GM19395 (cell line): Measurements from ENCODE around the gene METRNL.
"Not testable (repeated sequence)": the region's sequence is repeated elsewhere in the genome, so short reads cannot be mapped to it uniquely, and the experiment has no call there.

ENCODE experiments used
- ATAC-seq: cut with Tn5 transposase; IDR thresholded peaks from one replicate; pipeline ENCODE4 v1.9.1; 2021; ENCODE audit warnings: mild to moderate bottlenecking, moderate library complexity; ENCODE audit not compliant: unreplicated experiment

Gene METRNL

DNA sequence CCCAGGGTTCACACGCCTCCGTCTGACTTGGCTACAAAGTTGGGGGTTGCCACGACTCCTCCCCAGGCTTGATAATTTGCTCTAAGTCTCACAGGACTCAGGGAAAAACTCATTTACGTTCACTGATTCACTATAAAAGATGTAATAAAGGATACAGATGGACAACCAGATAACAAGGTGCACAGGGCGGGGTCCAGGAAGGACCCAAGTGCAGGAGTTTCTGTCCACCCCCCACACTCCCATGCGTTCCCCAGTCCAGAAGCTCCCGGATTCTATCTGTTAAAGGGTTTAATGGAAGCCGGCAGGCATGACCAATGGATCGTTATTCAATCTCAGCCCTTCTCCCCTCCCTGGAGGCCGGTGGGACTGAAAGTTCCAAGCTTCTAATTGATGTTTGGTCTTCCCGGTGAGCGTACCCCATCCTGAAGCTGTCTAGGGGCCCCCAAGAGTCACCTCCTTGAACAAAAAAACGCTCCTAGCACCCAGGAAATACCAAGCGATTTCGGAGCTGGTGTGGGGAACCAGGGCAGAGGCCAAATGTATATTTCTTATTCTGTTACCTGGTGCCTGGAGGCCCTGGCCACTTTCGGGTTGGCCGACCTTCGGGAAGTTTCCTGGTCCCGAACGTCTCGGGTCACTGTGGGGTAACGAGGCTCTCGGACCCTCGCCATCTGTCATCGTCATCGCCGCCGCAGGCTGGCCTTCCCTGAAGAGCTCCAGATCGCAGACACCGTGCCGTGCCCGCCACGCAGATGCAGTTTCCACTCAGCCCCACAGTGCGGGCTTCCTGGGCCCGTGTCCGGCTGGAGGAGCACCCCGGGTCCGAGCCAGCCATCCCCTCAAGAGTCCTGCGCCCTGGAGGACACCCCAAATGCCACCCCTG lies 13.5 kb upstream of the METRNL start:
- ATAC-seq, result no peak

DNA sequence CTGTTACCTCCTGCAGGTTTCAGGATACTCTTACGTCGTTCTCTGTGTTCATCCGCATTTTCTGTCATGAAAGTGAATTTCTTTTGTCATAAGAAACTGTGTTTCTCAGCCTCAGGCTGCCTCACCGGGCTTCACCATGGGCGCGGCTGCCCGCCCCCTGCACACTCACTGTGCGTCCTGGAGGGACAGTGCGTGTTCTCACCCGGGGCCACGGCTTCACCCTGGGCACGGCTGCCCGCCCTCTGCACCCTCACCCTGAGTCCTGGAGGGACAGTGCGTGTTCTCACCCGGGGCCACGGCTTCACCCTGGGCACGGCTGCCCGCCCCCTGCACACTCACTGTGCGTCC lies 12.9 kb upstream of the METRNL start:
- ATAC-seq, result not testable (repeated sequence)

DNA sequence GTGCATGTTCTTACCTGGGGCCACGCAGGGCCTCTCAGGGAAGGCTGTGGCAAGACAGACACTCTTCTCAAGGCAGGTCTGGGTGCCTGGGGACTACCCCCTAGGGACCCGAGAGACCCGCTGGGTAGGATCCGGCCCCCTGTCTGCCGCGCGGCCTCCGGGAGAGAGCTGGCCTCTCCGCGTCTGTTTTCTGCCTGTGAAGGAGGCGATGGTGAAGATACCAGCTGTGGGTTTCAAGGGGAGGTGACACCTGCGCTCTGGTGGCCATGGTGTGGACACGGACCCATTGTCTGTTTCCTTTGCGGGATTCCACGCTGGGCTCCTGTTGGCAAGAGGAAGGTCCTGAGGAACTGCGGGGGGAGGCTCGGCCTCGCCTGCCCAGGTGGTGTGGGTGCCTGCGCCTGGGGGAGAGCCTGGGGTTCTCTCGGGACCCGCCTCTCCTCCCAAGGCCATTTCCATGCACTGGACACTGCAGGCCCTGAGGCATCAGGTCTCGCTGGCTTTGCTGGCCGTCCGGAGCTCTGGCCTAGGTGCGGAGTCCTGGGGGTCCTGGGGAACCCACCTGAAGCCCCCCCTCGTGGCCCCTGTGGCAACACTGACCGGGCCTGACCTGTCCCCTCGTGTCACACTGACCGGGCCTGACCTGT lies 12.2 kb upstream of the METRNL start:
- no peak for ATAC-seq

DNA sequence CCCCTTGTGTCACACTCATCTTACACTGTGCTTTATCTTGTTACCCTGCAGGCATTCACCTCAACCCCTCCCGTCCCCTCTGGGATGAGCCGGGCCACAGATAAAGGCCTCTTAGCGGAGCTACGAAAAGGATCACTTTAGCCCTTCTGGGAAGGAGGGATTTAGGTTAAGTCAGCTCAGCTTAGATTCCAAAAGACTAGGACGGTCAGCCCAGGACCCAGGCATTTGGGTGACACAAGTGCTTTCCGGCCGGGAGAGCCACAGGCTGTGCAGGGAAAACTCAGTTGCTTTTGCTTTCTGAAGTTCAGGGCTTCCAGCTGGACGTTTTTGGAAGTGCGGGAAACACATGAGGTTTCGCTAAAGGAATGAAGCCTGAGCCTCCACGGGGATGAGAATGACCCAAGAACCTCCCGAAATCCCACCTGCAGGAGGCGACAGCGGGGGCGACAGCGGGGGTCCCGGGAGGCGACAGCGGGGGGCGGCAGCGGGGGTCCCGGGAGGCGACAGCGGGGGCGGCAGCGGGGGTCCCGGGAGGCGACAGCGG lies 11.6 kb upstream of the METRNL start:
- ATAC-seq, result no peak

DNA sequence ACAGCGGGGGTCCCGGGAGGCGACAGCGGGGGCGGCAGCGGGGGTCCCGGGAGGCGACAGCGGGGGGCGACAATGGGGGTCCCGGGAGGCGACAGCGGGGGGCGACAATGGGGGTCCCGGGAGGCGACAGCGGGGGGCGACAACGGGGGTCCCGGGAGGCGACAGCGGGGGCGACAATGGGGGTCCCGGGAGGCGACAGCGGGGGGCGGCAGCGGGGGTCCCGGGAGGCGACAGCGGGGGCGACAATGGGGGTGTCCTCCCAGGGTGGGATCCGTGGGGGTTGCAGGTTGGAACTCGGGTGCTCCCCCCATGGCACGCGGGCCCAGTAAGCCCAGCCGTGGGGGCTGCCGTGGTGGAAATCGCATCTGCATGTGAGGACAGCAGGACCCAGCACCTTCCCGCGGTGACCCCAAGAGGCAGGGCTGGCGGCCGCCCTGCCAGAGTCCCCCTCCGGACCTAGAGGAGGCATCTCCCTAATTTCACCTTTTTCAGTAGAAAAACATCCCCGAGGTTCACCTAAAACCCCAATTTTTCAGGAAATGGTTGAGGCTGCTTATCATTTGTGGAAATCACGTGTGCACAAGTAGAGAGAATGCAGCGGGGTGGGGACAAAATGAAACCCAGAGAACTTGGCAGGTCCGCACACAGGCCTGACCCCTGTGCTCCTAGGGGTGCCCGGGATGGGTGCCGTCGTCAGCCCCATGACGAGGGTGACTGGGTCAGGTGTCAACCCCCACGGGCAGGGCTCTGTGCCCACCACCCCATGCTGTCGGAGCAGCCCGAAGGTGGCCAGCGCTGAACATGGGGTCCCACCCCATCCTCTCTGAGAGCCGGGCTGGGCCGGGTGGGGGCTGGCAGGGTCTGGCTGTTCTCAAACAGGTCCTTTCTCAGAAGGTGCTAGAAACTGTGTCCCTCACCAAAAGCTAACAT lies 10.5 kb upstream of the METRNL start:
- no peak for ATAC-seq

DNA sequence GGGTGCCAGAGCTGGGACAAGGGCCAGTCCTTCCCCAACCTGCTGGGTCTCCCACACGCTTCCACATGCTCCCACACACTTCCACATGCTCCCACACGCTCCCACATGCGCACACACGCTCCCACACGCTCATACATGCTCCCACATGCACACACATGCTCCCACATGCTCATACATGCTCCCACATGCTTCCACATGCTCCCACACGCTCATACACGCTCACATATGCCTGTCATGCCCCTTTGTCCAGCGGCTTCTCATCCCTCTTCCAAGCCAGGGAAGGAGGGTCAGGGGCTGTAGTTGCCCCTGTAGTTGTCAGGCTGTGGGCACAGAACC lies 9.9 kb upstream of the METRNL start:
- no peak for ATAC-seq

DNA sequence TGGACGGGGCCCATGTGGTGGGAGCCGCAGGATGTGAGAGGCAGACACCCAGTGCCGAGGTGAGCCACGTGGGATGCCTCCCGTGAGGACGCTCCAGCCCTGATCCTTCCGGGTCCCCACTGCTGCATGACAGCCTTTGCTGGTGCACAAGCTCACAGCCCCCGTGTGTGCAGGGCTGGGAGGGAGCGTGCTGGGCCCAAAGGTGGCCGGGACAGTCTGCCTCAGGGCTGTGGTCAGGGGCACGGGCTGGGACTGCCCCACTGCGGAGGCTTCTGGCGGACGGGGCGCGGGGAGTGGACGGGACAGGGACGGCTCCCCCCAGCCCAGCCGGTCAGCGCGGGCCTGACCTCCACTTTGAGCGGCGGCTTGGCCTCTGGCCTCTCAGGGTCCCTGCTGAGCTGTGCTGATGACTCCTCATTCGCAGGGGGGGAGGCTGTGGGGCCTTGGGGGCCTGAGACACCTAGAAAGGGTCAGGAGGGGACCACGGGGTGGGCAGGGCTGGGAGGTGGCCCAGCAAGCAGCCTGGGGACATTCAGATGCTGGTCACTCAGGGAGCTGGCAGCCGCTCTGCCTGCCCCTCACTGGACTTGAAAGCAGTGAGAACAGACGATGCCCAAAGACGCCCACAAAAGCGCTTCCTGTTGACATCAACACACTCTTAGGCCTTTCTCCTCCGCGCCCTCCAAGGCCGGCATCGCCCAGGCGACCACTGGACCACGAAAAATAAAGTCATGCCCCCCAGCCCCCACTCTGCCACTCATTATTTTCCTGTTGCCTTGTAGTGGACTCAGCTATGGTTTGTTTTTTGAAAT lies 9.3 kb upstream of the METRNL start:
- no peak for ATAC-seq

DNA sequence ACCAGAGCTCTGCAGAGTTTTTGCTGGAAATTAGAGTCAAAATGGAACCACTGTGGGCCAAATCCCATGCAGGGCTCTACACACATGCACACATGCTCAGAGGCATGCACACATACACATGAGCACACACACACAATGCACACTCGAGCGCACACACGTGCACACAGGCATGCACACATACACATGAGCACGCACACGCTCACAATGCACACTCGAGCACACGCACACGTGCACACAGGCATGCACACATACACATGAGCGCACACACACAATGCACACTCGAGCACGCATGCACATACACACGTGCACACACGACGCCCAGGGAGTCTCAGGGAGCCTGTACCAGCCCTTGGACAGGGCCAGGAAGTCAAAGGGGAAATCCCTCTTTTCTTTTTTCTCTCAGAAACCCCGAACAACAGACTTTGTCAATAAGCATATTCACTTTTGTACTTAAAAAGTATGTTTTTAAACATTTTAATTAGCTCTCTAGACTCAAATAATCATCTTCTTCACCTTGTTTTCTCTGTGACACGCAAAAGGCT lies 8.5 kb upstream of the METRNL start:
- no peak for ATAC-seq

DNA sequence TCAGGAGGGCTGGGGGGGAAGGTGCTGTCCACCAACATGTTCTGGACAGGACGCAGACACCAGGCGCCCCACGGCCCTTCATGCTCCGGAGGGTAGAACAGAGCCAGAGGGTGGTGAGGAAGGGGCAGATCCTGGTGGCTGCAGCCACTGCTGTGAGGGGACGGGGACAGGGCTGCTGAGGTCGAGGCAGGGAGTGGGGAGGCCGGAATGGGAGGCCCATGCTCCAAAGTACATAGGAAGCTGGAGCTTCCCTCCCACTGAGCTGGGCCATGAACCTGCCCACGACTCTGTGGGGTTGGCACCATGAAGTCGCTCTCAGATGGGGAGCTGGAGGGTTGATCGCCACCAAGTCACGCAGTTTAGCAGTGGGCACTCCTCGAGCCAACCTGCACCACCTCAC lies 8.0 kb upstream of the METRNL start:
- ATAC-seq, result no peak

DNA sequence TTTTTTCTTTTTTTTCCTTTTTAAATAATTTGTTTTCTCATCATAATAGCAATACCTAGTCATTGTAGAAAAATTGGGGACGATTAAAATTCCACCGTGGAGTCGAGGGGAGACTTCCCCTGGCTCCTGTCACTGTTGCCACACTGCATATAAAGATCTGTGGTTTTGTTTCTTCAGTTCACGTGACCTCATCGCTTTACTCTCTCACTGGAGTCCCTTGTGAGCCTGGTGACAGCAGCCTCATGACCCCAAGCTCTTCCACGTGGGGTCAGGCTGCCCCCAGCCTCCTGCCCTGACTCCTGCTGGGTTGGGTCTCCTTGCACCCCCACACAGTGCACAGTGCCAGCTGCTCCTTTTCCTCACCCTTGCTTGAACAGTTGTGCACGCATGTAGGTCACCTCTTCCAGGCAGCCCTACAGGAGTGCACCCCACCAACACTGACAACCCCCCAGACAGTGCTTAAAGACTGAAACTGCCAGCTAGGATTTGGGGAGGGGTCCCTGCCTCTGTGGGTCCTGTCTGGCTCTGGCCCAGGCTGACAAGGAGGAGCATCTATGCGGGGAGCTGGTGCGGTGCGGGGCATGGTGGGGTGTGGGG lies 7.3 kb upstream of the METRNL start:
- no peak for ATAC-seq

DNA sequence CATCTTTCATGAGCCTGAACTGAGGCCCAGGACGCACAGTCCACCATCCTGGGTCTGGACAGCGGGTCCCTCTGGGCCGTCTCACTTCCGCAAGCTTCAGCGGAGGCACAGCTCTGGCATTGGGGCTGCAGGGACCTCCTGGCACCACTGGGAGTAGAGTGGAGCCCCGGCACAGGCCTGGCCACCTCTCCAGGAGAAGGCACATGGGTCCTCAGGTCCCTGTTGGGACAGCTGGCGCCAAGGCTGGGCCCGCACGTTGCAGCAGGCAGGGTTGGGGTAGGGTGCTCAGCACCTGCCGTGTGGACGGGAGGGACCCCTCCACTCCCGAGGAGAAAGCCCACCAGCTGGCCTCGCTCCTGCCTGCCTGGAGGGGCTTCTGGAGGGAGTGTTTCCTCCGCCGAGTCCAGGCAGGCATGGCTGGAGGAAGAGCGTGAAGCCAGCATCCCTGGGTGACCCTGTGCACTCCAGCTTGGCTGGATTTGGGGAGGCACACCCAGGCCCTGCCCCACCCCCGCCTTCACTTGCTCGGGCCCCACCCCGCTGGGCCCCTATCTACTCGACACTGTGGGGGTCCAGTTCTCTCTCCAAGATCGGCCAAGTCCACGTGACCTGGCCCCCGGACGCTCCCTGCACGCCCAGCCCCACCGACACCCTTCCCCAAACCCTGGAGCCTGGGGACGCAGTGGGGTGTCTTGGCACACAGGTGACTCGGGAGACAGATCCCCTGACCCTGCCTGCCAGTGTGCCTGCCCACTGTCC lies 6.6 kb upstream of the METRNL start:
- no peak for ATAC-seq

DNA sequence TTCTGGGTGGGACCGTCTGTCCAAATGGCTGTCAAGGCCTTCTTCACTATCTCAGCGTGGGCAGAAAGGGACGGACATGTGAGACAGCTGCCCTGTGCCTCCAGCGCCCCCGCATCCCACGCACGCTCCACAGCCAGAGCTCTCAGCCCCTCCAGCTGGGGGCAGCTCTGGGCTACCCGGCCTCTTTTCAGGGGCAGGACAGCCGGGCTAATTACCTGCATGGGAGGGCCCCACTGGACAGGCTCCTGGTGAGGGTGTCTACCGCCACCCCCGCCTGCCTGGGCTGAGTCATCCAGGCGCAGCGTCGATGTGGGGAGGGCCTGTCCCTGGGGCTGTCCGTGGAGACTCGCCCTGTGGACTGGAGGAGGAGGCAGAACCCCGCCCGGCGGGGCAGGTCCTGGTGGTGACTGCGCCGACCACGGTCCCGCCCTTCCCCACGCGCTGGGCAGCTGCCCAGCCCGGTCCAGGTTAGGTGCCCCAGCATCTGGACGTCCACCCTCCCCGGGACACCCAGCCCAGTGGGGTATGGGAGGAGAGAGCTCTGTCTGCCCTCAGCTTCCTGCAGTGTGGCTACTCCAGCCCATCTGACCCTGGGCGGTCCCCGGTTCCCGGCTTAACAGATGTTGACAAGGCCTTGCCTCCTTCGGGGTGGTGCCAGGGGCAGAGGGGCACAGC lies 5.9 kb upstream of the METRNL start:
- ATAC-seq, result no peak

DNA sequence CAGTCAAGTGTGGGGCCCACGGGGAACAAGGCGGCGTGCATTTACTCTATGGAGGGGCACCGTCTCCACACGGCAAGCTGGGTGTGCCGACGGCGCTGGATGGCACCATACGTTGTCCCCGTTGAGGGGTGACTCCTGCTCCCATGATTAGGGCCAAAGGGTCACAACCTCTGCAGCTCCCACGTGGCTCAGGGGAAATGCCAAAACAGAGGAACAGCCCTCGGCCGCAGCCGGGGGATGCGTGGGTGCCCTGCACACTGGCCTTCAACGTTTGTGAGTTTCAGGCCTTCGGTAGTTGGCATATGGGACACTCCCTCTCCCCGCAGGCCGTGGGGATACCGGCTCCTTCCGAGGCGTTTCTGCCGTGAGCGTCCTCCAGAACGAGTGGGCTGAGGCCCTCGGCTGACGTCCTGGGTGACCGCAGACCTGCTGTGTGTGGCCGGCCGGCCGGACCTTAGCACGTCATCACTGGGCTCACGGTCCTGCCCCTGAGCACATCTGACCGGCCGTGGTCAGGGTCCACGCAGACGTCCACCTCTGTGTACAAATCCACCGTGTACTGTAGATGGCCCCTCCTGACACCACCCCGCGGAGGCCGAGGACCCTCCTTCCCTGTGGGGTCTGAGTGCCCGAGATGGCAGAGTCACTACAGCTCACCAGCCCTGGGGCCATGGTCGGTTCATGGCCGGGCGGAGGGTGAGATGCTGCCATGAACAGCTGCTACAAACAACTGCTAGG lies 4.8 kb upstream of the METRNL start:
- no peak for ATAC-seq

DNA sequence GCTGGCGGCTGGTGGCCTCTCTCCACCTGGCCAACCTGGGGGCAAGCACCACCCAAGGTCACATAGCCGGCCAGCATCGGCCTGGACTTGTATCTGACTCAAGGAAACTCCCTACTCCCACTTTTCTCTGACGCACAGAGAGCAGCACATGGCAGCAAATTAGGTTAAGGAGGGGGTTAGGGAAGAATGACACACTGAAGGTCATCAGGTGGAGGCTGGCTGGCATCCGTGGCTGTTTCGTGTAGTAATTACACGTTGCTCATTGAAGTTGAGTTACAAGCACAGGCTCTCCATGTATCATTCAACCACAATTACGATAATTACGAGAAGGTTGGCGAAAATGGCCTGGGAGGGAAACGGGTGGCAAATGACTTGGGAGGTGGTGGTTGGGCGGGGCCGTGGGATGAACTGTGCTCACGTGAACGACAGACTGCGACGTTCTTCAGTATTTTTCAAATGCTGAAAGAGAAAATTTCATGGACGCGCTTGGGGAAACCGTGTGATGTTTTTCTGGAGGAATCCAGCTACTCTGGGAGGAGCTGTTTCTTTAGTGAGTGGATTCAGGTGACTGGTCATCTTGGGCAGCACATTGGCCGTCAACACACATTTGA lies 4.0 kb upstream of the METRNL start:
- no peak for ATAC-seq

DNA sequence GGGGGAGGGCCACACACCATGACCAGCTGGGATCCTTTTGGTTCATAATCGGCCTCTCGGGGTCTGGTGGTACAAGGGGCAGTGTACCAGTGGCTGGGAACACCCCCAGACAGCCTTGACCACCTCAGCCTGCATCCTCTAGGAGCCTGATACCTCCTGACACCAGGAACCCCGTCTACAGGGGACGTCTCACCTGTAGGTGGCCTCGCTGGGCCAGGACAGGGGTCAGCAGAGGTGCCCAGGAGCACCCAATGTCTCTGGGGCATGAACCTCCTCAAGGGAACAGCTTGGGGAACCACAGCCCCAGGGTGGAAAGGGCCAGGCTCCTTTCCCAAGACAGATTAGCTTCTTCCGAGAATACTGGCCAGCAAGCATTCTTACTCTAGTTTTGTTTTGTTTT lies 2.5 kb upstream of the METRNL start:
- no peak for ATAC-seq

DNA sequence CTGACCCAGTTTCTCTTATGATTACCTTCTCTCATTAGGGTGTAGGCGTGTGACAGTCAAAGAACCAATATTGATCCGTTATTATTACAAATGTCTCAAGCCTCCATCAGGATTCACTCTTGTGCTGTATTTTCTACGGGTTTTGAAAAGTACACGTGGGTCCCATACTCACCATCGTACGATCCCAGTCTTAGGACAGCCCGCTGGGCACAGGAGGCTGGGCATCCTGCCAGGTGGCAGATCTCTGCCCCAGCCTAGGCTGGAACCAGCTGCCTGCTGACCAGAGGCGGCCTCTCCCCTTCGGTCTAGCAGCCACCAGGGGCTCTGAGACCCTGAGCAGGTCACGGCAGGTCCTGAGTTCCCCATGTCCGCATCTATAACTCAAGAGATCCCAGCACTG lies 2.0 kb upstream of the METRNL start:
- ATAC-seq, result no peak

DNA sequence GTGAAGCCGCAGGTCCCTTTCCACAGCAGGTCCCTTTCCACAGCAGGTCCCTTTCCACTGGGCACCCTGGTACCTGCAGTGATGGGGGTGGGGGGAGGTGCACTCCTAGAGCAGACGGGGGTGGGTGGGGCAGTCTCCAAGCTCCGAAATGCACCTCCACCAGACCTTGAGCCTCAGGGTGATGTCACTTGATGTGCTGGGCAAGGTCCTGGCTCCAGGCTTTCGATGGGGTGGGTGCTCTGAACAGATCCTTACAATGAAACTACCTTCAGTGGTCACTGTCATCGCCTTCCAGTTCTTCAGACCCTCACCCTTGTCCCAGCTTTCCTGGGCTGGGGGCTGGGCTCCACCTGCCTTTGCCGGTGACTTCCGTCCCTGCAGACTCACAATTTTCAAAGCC lies 1.5 kb upstream of the METRNL start:
- ATAC-seq, result no peak
